Astrocyte of the spinal cord (primary cell): Measurements from ENCODE around the gene ASF1A.

Experiments used
- DNase-seq: peaks from one replicate; pipeline ENCODE4 v3.0.0; 2011; ENCODE audit warnings: low read depth, low spot score
- H3K4me3 ChIP-seq: 2 replicates; pipeline ENCODE4 v1.5.1; 2011; ENCODE audit warnings: low read depth, mild to moderate bottlenecking, low read length, moderate library complexity
- in situ Hi-C: cut with HindIII; loops from 2 replicates; pipeline ENCODE4 v1.10.0; 2017; ENCODE audit warnings: low sequenced_read_pairs
- TF ChIP-seq, protein P1 (sequence below): IDR thresholded peaks from 2 replicates; pipeline ENCODE4 v1.5.1; 2012; ENCODE audit warnings: low read depth, mild to moderate bottlenecking, low read length, inconsistent platforms

ASF1A gene

DNA sequence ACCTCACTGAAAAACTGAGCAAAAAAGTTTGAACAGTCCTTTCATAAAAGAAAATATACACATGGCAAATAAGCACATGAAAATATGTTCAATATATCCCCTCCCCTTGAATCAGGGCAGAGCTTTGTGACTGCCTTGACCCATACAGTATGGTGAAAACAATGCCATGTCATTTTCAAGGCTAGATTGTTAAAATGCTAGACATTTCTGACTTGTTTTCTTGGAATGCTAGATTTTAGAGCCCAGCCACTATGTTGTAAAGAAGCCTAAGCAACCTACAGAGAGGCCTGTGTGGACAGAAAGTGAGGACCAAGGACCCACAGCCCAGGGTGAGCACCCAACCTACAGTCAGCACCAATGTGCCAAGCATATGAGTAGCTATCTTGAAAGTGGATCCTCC is 17.1 kb upstream of the ASF1A start:
- H3K4me3 ChIP-seq, result no peak overlapping the region
- peak; percentile 19 for DNase-seq
- TF ChIP-seq, protein P1, sequence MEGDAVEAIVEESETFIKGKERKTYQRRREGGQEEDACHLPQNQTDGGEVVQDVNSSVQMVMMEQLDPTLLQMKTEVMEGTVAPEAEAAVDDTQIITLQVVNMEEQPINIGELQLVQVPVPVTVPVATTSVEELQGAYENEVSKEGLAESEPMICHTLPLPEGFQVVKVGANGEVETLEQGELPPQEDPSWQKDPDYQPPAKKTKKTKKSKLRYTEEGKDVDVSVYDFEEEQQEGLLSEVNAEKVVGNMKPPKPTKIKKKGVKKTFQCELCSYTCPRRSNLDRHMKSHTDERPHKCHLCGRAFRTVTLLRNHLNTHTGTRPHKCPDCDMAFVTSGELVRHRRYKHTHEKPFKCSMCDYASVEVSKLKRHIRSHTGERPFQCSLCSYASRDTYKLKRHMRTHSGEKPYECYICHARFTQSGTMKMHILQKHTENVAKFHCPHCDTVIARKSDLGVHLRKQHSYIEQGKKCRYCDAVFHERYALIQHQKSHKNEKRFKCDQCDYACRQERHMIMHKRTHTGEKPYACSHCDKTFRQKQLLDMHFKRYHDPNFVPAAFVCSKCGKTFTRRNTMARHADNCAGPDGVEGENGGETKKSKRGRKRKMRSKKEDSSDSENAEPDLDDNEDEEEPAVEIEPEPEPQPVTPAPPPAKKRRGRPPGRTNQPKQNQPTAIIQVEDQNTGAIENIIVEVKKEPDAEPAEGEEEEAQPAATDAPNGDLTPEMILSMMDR, result no peak
- in situ Hi-C loops, result no loop called here

DNA sequence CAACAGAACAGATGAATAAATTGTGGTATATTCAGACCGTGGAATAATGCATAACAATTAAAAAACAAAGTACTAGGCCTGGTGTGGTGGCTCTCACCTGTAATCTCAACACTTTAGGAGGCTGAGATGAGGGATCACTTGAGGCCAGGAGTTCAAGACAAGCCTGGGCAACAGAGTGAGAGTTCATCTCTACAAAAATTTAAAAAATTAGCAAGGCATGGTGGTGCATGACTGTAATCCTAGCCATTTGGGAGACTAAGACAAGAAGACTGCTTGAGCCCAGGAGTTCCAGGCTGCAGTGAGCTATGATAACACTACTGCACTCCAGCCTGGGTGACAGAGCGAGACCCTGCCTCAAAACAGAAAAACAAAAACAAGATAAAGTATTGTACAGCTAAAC is 16.1 kb upstream of the ASF1A start:
- TF ChIP-seq, protein P1, result no peak
- no peak for DNase-seq
- in situ Hi-C loops, result no loop called here
- H3K4me3 ChIP-seq, result no peak overlapping the region

DNA sequence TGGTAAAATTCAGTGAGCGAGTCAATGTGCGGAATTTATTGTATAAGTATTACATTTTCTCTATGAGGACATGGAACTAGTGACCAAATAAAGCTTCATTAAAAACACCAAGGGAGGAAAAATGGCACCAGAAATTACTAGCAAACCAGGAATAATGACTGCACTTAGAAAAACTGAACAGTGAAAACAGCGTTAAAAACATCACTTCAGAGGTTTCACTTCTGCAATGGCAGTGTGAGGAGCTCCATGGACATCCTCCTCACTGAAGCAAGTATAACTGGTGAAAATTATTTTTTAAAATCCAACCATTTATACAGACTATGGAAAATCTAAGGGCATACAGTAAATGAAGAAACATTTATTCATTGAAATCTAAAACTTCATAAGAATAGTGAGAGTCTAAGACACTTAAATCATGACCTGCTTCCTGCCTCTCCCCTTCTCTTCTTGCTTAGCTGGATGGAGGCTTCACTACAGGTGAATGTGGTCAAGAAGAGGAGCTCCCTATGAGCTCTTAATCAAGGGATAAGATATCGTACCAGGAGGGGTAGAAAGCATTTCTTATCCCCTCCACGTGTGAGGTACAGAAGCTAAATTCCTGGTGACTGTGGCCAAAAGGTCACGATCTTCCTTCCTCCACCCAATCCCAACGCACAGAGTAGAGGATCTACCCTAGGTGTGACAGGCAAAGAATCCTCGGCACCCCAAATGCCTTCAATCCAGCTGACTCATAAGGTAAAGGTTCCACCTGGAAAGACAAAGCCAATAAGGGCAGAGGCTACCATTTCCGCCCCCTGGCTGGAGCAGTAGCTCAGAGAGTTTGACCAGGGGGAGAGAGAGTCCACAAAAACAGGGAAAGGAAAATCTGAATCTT is 12.3 kb upstream of the ASF1A start:
- in situ Hi-C loops, result no loop called here
- TF ChIP-seq, protein P1, result no peak
- no peak overlapping the region for H3K4me3 ChIP-seq
- no peak for DNase-seq

DNA sequence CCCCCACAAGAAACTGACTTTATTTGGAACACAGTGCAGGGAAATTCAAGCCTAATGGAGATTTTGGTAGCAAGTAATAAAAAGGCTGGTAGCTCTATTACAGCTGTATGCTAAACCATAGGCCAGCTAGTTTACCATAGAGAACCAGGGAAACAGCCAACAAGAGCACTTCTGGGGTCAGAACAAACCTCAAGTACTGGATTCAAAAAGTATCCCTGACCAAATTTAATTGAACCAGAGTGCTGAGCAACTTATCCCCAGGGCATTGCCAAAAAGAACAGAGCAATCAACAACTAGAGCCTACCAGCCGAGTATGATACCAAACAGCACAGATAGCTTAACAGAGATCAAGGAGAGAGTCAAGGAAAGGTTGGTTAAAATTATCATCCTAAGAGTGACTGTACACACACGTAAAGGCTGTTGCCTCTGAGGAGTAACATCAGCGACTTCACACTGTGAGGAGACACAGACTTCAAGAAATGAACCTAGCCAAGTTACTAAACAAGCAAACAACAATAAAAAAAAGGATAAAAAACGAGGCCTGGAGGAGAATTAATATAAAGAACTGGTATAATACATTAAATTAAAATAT is 11.5 kb upstream of the ASF1A start:
- TF ChIP-seq, protein P1, result no peak
- no peak for DNase-seq
- in situ Hi-C loops, result no loop called here
- no peak overlapping the region for H3K4me3 ChIP-seq

DNA sequence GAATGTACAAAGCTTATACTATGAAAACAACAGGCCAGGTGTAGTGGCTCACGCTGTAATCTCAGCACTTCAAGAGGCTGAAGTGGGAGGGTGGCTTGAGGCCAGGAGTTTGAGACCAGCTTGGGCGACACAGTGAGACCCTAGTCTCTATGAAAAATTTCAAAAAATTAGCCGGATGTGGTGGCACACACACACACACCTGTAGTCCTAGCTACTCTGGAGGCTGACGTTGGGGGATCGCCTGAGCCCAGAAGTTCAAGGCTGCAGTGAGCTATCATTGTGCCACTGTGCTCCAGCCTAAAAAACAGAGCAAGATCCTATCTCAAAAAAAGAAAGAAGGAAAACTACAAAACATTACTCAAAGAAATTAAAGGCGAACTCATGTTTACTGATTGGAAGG is 7.3 kb upstream of the ASF1A start:
- TF ChIP-seq, protein P1, result no peak
- no peak overlapping the region for H3K4me3 ChIP-seq
- in situ Hi-C loops, result no loop called here

GRCh38 chr6:118889163-118889562 is 4.8 kb upstream of the ASF1A start:
- no peak overlapping the region for H3K4me3 ChIP-seq
- no peak for DNase-seq
- TF ChIP-seq, protein P1, result no peak
- in situ Hi-C loops, result no loop called here

More for the DNA sequence above, 7.3 kb upstream of the ASF1A start:
- no peak for DNase-seq
